ENCODE results near the gene MRGPRX2. TPM values are rescaled to one million over a fixed set of nuclear protein-coding genes. Genes with fewer than 3 reads are reported as not detected.

Gene MRGPRX2
- total and polyA plus RNA-seq, 10 of the 15 experiments (the other 5 are each of a cell fraction or from before 2014, with no cell fraction given): 0.03 to 0.11 TPM; not detected in 8

DNA sequence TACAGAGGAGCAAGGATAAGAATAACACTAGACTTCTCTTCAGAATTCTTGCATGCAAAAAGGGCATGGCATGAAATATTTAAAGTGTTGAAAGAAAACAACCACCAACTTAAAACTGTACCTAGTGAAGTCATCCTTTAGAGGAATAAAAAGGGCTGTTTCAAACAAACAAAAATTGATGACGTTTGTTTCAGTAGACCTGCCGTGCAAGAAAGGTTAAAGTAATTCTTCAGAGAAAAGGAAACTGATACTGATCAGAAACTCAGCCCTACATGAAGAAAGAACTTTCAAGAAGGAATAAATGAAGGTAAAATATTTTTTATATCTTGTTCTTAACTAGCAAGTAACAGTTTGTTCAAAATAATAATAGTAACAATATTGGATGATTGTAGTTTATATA, 27.5 kb downstream of the MRGPRX2 start:
- Histone ChIP-seq H3K36me3 (ENCODE audit: control insufficient read depth in 2 of 2, insufficient read depth in 2 of 2, low read length in 1 of 2) (no peaks in the 10 kb centered on the region), H3K4me1 (ENCODE audit: control insufficient read depth, insufficient read depth, low read length) (no peaks in the 10 kb centered on the region), H2AFZ (ENCODE audit: control insufficient read depth, low read depth, low read length) (no peak overlapping the region), H3K79me2 (ENCODE audit: control insufficient read depth, insufficient read depth, low read length) (no peaks in the 10 kb centered on the region), H3K4me2 (ENCODE audit: control insufficient read depth, insufficient read depth) (no peak overlapping the region), H3K9ac (ENCODE audit: control insufficient read depth, insufficient read depth, low read length) (no peak overlapping the region), H4K20me1 (ENCODE audit: control insufficient read depth, insufficient read depth) (no peaks in the 10 kb centered on the region), H3K9me3 (replicated peaks; ENCODE audit: control insufficient read depth, insufficient read depth, low read length) (no peaks in the 10 kb centered on the region), H3K27me3 (replicated peaks in 1 of 2; ENCODE audit: control insufficient read depth in 2 of 2, insufficient read depth in 2 of 2, low read length in 1 of 2) (no peaks in the 10 kb centered on the region), H3K4me3 (no peak overlapping the region), H3K27ac (ENCODE audit: control insufficient read depth, insufficient read depth) (no peak overlapping the region)
- DNase-seq (ENCODE audit: low read depth, low spot score) (no peak), ATAC-seq (no peak; the same call in 2 of the 3 replicates), FAIRE-seq (no peak)
- RAD21 ChIA-PET (ENCODE audit: unreplicated experiment): no interaction called here
- 0% methylated on average over 2 of the region's 2 CpGs for whole genome bisulfite sequencing (ENCODE audit: insufficient coverage, insufficient replicate concordance, low lambda C conversion rate, missing lambda C conversion rate)
- TF ChIP-seq SPI1 (IDR thresholded peaks at IDR 0.05; ENCODE audit: borderline replicate concordance, insufficient read depth, low read depth, low read length): no peak
- no peak for TF ChIP-seq SREBF2 (IDR thresholded peaks at IDR 0.05; ENCODE audit: low read length)
- TF ChIP-seq, protein P1, sequence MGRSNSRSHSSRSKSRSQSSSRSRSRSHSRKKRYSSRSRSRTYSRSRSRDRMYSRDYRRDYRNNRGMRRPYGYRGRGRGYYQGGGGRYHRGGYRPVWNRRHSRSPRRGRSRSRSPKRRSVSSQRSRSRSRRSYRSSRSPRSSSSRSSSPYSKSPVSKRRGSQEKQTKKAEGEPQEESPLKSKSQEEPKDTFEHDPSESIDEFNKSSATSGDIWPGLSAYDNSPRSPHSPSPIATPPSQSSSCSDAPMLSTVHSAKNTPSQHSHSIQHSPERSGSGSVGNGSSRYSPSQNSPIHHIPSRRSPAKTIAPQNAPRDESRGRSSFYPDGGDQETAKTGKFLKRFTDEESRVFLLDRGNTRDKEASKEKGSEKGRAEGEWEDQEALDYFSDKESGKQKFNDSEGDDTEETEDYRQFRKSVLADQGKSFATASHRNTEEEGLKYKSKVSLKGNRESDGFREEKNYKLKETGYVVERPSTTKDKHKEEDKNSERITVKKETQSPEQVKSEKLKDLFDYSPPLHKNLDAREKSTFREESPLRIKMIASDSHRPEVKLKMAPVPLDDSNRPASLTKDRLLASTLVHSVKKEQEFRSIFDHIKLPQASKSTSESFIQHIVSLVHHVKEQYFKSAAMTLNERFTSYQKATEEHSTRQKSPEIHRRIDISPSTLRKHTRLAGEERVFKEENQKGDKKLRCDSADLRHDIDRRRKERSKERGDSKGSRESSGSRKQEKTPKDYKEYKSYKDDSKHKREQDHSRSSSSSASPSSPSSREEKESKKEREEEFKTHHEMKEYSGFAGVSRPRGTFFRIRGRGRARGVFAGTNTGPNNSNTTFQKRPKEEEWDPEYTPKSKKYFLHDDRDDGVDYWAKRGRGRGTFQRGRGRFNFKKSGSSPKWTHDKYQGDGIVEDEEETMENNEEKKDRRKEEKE (IDR thresholded peaks at IDR 0.05): no peak
- TF ChIP-seq CBFB (IDR thresholded peaks at IDR 0.05; ENCODE audit: low read depth): no peak
- TF ChIP-seq MYC (IDR thresholded peaks at IDR 0.05; ENCODE audit: insufficient read depth, insufficient read length, insufficient replicate concordance, low read length, severe bottlenecking): no peak
- TF ChIP-seq, protein P2, sequence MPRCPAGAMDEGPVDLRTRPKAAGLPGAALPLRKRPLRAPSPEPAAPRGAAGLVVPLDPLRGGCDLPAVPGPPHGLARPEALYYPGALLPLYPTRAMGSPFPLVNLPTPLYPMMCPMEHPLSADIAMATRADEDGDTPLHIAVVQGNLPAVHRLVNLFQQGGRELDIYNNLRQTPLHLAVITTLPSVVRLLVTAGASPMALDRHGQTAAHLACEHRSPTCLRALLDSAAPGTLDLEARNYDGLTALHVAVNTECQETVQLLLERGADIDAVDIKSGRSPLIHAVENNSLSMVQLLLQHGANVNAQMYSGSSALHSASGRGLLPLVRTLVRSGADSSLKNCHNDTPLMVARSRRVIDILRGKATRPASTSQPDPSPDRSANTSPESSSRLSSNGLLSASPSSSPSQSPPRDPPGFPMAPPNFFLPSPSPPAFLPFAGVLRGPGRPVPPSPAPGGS (IDR thresholded peaks at IDR 0.05; ENCODE audit: borderline replicate concordance, insufficient read depth, low read depth, low read length, poor library complexity, severe bottlenecking): no peak
- no peak for TF ChIP-seq POU2F2 (IDR thresholded peaks at IDR 0.05; ENCODE audit: borderline replicate concordance, low read depth, low read length)
- TF ChIP-seq, protein P3, sequence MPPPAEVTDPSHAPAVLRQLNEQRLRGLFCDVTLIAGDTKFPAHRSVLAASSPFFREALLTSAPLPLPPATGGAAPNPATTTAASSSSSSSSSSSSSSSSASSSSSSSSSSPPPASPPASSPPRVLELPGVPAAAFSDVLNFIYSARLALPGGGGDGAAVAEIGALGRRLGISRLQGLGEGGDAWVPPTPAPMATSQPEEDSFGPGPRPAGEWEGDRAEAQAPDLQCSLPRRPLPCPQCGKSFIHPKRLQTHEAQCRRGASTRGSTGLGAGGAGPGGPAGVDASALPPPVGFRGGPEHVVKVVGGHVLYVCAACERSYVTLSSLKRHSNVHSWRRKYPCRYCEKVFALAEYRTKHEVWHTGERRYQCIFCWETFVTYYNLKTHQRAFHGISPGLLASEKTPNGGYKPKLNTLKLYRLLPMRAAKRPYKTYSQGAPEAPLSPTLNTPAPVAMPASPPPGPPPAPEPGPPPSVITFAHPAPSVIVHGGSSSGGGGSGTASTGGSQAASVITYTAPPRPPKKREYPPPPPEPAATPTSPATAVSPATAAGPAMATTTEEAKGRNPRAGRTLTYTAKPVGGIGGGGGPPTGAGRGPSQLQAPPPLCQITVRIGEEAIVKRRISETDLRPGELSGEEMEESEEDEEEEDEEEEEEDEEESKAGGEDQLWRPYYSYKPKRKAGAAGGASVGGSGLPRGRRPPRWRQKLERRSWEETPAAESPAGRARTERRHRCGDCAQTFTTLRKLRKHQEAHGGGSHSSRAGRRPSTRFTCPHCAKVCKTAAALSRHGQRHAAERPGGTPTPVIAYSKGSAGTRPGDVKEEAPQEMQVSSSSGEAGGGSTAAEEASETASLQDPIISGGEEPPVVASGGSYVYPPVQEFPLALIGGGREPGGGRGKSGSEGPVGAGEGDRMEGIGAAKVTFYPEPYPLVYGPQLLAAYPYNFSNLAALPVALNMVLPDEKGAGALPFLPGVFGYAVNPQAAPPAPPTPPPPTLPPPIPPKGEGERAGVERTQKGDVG (CRISPR knock-in tag; IDR thresholded peaks at IDR 0.05): no peak
- TF ChIP-seq RAD21 (IDR thresholded peaks at IDR 0.05; ENCODE audit: insufficient read depth, low read depth, low read length): no peak
- TF ChIP-seq ZZZ3 (IDR thresholded peaks at IDR 0.05; ENCODE audit: control insufficient read depth, insufficient read length, low read depth): no peak
- TF ChIP-seq SUZ12 (IDR thresholded peaks at IDR 0.05; ENCODE audit: unreplicated experiment): no peak
- no peak for TF ChIP-seq SP1 (IDR thresholded peaks at IDR 0.05; ENCODE audit: low read depth, low read length)
- no peak for TF ChIP-seq EGR1 (IDR thresholded peaks at IDR 0.05; ENCODE audit: borderline replicate concordance in 1 of 2, low read depth in 2 of 2, low read length in 2 of 2)
- TF ChIP-seq ZNF384 (IDR thresholded peaks at IDR 0.05; ENCODE audit: borderline replicate concordance, low read depth, low read length): no peak
- no peak for TF ChIP-seq IRF4 (IDR thresholded peaks at IDR 0.05; ENCODE audit: low read depth, low read length)
- no peak for TF ChIP-seq SMC3 (IDR thresholded peaks at IDR 0.05; ENCODE audit: borderline replicate concordance, low read length)
- no peak for TF ChIP-seq BCL11A (IDR thresholded peaks at IDR 0.05; ENCODE audit: low read depth, low read length)
- POLR2A ChIA-PET: no interaction called here
- SMC1A ChIA-PET (ENCODE audit: uncharacterized antibody, unreplicated experiment): no interaction called here
- in situ Hi-C loops (cut with MboI): no loop called here
- intact Hi-C loops (cut with micrococcal nuclease; ENCODE audit: unreplicated experiment): no loop called here
- CTCF ChIA-PET: no interaction called here
- BruUV-seq (replicated peaks): no TSS peak

Data from GM12878 (cell line).